WTC11 (cell line): Measurements from ENCODE around the gene SLC22A15. TPM values are rescaled to one million over a fixed set of nuclear protein-coding genes. Genes with fewer than 3 reads are reported as not detected.

Experiments used
- ATAC-seq: fragments of 200-7000 bp; cut with Tn5 transposase; 2 replicates; pipeline ENCODE4 v1.10.0; 2021; ENCODE audit warnings: mild to moderate bottlenecking, moderate library complexity
- CTCF ChIA-PET: fragments of 300-600 bp; sonication (Branson Sonifier 250); formaldehyde crosslinking; loops from one replicate; lab custom pipeline; 2021; ENCODE audit warnings: antibody characterized with exemption; lab: Charles Lee
- POLR2A ChIA-PET: fragments of 350-600 bp; sonication (Branson Sonifier 250); formaldehyde crosslinking; loops from one replicate; lab custom pipeline; 2021; ENCODE audit warnings: antibody characterized with exemption; lab: Charles Lee
- DNase-seq: peaks from one replicate; pipeline ENCODE4 v3.0.0; 2021; ENCODE audit warnings: low spot score
- H3K27ac Mint-ChIP-seq: 2 replicates; pipeline ENCODE4 v1.8.0; 2021; ENCODE audit warnings: mixed read lengths
- H3K27me3 Mint-ChIP-seq: 2 replicates; pipeline ENCODE4 v1.8.0; 2021; ENCODE audit warnings: low read depth, mild to moderate bottlenecking, moderate library complexity, mixed read lengths
- H3K36me3 Mint-ChIP-seq: 2 replicates; pipeline ENCODE4 v1.8.0; 2021; ENCODE audit warnings: mixed read lengths
- H3K4me1 Mint-ChIP-seq: 2 replicates; pipeline ENCODE4 v1.8.0; 2022; ENCODE audit warnings: mixed read lengths
- H3K4me3 Mint-ChIP-seq: 2 replicates; pipeline ENCODE4 v1.8.0; 2021; ENCODE audit warnings: mild to moderate bottlenecking, moderate library complexity, mixed read lengths
- H3K9me3 Mint-ChIP-seq: 2 replicates; pipeline ENCODE4 v1.8.0; 2021; ENCODE audit warnings: mixed read lengths
- ATF1 ChIP-seq: sonication (generic); formaldehyde crosslinking; IDR thresholded peaks from 2 replicates; pipeline ENCODE4 v1.8.1; 2023; ENCODE audit warnings: mild to moderate bottlenecking, moderate library complexity, missing genetic modification reagents
- HMGA2 ChIP-seq: fragments of 250-450 bp; sonication (Bioruptor Pico); IDR thresholded peaks from 2 replicates; pipeline ENCODE4 v1.4.0; 2021; ENCODE audit warnings: mild to moderate bottlenecking, moderate library complexity
- MXD4 ChIP-seq: fragments of 250-450 bp; sonication (Bioruptor Pico); IDR thresholded peaks from 2 replicates; pipeline ENCODE4 v1.8.0; 2021; ENCODE audit warnings: mild to moderate bottlenecking, moderate library complexity, borderline replicate concordance
- NR2C2 ChIP-seq: sonication (generic); formaldehyde crosslinking; IDR thresholded peaks from 2 replicates; pipeline ENCODE4 v1.8.0; 2022; ENCODE audit warnings: mild to moderate bottlenecking, missing genetic modification reagents
- RELA ChIP-seq: sonication (generic); formaldehyde crosslinking; IDR thresholded peaks from 2 replicates; pipeline ENCODE4 v1.8.1; 2022; ENCODE audit warnings: missing genetic modification reagents, mild to moderate bottlenecking, borderline replicate concordance
- SOX15 ChIP-seq: fragments of 250-450 bp; sonication (Bioruptor Pico); IDR thresholded peaks from 2 replicates; pipeline ENCODE4 v1.9.0; 2021; ENCODE audit warnings: mild to moderate bottlenecking
- TEAD4 ChIP-seq: sonication (generic); formaldehyde crosslinking; IDR thresholded peaks from 2 replicates; pipeline ENCODE4 v1.8.0; 2022; ENCODE audit warnings: mild to moderate bottlenecking, missing genetic modification reagents
- TP53 ChIP-seq: sonication (generic); formaldehyde crosslinking; IDR thresholded peaks from 2 replicates; pipeline ENCODE4 v1.8.1; 2023; ENCODE audit warnings: mild to moderate bottlenecking, missing genetic modification reagents
- total RNA-seq: library from RNA; stranded (reverse); gene quantifications from 3 replicates; pipeline ENCODE4 v1.2.3, GENCODE V29; 2021
- TF ChIP-seq, protein P1 (sequence below): sonication (generic); formaldehyde crosslinking; IDR thresholded peaks from 2 replicates; pipeline ENCODE4 v1.8.0; 2022; ENCODE audit warnings: mild to moderate bottlenecking, missing genetic modification reagents
- TF ChIP-seq, protein P2 (sequence below): fragments of 250-450 bp; sonication (Bioruptor Pico); IDR thresholded peaks from 2 replicates; pipeline ENCODE4 v1.9.0; 2021; ENCODE audit warnings: mild to moderate bottlenecking
- TF ChIP-seq, protein P3 (sequence below): fragments of 250-450 bp; sonication (Bioruptor Pico); IDR thresholded peaks from 2 replicates; pipeline ENCODE4 v1.9.0; 2021; ENCODE audit warnings: mild to moderate bottlenecking
- TF ChIP-seq, protein P4 (sequence below): sonication (generic); formaldehyde crosslinking; IDR thresholded peaks from 2 replicates; pipeline ENCODE4 v1.8.1; 2022; ENCODE audit warnings: missing genetic modification reagents, borderline replicate concordance
- TF ChIP-seq, protein P5 (sequence below): sonication (generic); formaldehyde crosslinking; IDR thresholded peaks from 2 replicates; pipeline ENCODE4 v1.8.1; 2022; ENCODE audit warnings: low read depth, missing genetic modification reagents, borderline replicate concordance
- TF ChIP-seq, protein P6 (sequence below): sonication (generic); formaldehyde crosslinking; IDR thresholded peaks from 2 replicates; pipeline ENCODE4 v1.8.0; 2023; ENCODE audit warnings: mild to moderate bottlenecking, missing genetic modification reagents

The SLC22A15 gene
- total RNA-seq, 1 experiment from 2014 or later = 4.5 TPM

DNA sequence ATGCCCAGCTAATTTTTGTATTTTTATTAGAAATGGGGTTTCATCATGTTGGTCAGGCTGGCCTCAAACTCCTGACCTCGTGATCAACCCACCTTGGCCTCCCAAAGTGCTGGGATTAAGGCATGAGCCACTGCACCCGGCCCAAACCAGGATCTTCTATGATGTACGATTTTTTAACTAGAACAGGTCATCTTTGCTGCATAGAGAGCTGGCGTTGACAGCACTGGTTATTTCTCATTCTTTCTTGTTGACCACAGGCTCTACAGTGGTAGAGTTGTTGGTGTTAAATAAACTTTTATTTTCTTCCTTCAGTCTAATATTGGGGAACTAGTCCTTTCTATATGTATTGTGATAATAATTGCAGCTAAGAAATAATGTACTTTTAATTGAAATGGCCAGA is 131.1 kb downstream of the SLC22A15 start:
- H3K4me3 Mint-ChIP-seq = no peak overlapping the region
- peaks cover 9% of the 10 kb centered on the region; the same call in 1 of the 2 replicates for H3K4me1 Mint-ChIP-seq
- no peak for TF ChIP-seq ATF1 (CRISPR knock-in tag)
- no peak for DNase-seq
- no peak overlapping the region for H3K27ac Mint-ChIP-seq
- ATAC-seq = no peak
- no peaks in the 10 kb centered on the region for H3K27me3 Mint-ChIP-seq
- H3K9me3 Mint-ChIP-seq = no peaks in the 10 kb centered on the region
- no peaks in the 10 kb centered on the region for H3K36me3 Mint-ChIP-seq
- CTCF ChIA-PET = no interaction called here
- POLR2A ChIA-PET = no interaction called here

DNA sequence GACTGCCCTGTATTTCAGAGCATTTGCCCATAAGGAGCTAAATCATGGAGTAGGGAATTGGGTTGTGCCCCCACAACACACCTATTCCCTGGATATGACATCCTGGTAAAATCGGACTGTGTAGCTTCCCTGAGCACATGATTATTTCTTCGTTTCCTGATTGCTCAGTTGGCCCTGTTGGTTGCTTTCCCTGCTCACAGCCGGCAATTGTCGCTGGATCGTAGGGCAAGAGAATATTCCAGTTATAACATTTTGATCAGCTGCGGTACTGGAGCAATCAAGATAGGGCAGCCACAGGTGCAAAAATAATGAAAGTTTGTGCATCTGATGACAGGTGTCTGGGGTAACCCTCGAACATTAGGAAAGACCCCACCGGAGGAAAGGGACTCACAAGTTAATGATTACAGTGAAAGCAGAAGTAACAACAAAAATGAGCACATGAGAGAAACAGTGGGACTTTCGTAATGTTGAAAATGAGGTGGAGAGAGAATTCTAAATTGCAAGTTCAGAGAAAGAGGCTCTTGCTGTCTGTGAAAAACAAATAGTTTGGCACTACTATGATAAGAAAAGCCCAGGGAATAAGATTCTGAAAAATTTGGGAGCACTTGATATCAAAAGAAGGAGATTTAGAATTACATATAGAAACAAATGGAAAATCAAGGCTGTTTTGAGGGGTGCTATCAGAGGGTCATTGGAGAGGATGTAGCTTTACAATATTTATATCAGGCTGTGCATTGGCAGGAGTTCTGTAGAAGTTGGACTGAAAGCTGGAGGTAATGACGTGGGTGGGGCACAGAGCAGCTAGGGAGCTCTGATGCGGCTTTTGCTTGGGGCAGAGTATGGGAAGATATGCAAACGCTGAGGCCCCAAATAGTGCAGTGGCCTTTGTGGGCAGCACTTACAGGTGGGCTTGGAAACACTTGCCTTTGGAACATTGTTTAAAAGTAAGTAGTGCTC is 134.5 kb downstream of the SLC22A15 start, which contains the start of gene MAB21L3:
Gene MAB21L3 (plus strand): TSS at position 833 of the 957 bp plus-strand sequence. CDS start 1,217 bp downstream, outside the sequence.
- TF ChIP-seq, protein P1, sequence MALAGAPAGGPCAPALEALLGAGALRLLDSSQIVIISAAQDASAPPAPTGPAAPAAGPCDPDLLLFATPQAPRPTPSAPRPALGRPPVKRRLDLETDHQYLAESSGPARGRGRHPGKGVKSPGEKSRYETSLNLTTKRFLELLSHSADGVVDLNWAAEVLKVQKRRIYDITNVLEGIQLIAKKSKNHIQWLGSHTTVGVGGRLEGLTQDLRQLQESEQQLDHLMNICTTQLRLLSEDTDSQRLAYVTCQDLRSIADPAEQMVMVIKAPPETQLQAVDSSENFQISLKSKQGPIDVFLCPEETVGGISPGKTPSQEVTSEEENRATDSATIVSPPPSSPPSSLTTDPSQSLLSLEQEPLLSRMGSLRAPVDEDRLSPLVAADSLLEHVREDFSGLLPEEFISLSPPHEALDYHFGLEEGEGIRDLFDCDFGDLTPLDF = no peak
- TF ChIP-seq TEAD4 (CRISPR knock-in tag) (no peak), ATF1 (CRISPR knock-in tag) (no peak), SOX15 (CRISPR knock-in tag) (no peak)
- TF ChIP-seq, protein P2, sequence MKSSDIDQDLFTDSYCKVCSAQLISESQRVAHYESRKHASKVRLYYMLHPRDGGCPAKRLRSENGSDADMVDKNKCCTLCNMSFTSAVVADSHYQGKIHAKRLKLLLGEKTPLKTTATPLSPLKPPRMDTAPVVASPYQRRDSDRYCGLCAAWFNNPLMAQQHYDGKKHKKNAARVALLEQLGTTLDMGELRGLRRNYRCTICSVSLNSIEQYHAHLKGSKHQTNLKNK = no peak
- Mint-ChIP-seq H3K4me3 (no peak within 1 kb of the TSS), H3K36me3 (no peaks in the 10 kb centered on the region), H3K27ac (no peak within 1 kb of the TSS), H3K9me3 (no peaks in the 10 kb centered on the region), H3K4me1 (peaks cover 9% of the 10 kb centered on the region; the same call in 1 of the 2 replicates), H3K27me3 (no peaks in the 10 kb centered on the region)
- ChIA-PET POLR2A (no interaction called here), CTCF (interaction anchor here (1.0 kb wide), 1 partner anchor 404 kb away, joined by 5 read pairs; no protein-coding TSS in a partner anchor)
- DNase-seq (no peak), ATAC-seq (no peak)

DNA sequence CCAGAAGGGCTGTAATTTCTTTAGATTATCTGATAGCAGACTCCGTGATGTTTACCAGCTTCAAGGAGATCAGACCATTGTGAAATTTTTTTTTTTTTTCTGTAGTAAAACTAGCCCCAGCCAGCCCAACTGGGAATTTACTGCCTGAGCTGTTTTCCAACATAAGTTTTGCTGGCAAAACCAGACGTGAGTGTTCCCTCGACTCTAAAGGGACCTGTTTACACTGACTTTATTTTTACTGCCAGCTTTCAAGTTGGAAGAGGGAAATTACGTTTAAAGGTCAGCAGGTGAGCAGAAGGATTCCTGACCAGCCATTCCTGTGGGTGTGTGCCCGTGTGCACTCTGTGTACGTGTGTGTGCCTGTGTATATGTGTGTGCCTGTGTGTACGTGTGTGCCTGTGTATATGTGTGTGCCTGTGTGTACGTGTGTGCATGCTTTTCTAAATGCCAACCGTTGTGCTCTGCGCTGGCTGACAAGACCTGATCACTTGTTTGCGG is 135.3 kb downstream of the SLC22A15 start:
- H3K4me1 Mint-ChIP-seq = peaks cover 9% of the 10 kb centered on the region; the same call in 1 of the 2 replicates
- POLR2A ChIA-PET = no interaction called here
- DNase-seq (no peak), ATAC-seq (no peak)
- CTCF ChIA-PET = interaction anchor here (0.6 kb wide), 1 partner anchor 28 kb away, joined by 4 read pairs; no protein-coding TSS in a partner anchor
- H3K27me3 Mint-ChIP-seq = no peaks in the 10 kb centered on the region
- no peaks in the 10 kb centered on the region for H3K36me3 Mint-ChIP-seq
- no peak overlapping the region for H3K27ac Mint-ChIP-seq
- no peak overlapping the region for H3K4me3 Mint-ChIP-seq
- no peaks in the 10 kb centered on the region for H3K9me3 Mint-ChIP-seq
- TF ChIP-seq MXD4 (CRISPR knock-in tag) = no peak
- no peak for TF ChIP-seq NR2C2 (CRISPR knock-in tag)
- TF ChIP-seq, protein P1 = no peak
- TF ChIP-seq, protein P2 = no peak
- TF ChIP-seq TEAD4 (CRISPR knock-in tag) = no peak
- TF ChIP-seq, protein P3, sequence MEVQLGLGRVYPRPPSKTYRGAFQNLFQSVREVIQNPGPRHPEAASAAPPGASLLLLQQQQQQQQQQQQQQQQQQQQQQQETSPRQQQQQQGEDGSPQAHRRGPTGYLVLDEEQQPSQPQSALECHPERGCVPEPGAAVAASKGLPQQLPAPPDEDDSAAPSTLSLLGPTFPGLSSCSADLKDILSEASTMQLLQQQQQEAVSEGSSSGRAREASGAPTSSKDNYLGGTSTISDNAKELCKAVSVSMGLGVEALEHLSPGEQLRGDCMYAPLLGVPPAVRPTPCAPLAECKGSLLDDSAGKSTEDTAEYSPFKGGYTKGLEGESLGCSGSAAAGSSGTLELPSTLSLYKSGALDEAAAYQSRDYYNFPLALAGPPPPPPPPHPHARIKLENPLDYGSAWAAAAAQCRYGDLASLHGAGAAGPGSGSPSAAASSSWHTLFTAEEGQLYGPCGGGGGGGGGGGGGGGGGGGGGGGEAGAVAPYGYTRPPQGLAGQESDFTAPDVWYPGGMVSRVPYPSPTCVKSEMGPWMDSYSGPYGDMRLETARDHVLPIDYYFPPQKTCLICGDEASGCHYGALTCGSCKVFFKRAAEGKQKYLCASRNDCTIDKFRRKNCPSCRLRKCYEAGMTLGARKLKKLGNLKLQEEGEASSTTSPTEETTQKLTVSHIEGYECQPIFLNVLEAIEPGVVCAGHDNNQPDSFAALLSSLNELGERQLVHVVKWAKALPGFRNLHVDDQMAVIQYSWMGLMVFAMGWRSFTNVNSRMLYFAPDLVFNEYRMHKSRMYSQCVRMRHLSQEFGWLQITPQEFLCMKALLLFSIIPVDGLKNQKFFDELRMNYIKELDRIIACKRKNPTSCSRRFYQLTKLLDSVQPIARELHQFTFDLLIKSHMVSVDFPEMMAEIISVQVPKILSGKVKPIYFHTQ (CRISPR knock-in tag) = no peak
- TF ChIP-seq, protein P4, sequence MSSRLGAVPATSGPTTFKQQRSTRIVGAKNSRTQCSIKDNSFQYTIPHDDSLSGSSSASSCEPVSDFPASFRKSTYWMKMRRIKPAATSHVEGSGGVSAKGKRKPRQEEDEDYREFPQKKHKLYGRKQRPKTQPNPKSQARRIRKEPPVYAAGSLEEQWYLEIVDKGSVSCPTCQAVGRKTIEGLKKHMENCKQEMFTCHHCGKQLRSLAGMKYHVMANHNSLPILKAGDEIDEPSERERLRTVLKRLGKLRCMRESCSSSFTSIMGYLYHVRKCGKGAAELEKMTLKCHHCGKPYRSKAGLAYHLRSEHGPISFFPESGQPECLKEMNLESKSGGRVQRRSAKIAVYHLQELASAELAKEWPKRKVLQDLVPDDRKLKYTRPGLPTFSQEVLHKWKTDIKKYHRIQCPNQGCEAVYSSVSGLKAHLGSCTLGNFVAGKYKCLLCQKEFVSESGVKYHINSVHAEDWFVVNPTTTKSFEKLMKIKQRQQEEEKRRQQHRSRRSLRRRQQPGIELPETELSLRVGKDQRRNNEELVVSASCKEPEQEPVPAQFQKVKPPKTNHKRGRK (CRISPR knock-in tag) = no peak
- TF ChIP-seq, protein P5, sequence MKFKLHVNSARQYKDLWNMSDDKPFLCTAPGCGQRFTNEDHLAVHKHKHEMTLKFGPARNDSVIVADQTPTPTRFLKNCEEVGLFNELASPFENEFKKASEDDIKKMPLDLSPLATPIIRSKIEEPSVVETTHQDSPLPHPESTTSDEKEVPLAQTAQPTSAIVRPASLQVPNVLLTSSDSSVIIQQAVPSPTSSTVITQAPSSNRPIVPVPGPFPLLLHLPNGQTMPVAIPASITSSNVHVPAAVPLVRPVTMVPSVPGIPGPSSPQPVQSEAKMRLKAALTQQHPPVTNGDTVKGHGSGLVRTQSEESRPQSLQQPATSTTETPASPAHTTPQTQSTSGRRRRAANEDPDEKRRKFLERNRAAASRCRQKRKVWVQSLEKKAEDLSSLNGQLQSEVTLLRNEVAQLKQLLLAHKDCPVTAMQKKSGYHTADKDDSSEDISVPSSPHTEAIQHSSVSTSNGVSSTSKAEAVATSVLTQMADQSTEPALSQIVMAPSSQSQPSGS = no peak
- TF ChIP-seq TP53 (CRISPR knock-in tag) = no peak
- TF ChIP-seq, protein P6, sequence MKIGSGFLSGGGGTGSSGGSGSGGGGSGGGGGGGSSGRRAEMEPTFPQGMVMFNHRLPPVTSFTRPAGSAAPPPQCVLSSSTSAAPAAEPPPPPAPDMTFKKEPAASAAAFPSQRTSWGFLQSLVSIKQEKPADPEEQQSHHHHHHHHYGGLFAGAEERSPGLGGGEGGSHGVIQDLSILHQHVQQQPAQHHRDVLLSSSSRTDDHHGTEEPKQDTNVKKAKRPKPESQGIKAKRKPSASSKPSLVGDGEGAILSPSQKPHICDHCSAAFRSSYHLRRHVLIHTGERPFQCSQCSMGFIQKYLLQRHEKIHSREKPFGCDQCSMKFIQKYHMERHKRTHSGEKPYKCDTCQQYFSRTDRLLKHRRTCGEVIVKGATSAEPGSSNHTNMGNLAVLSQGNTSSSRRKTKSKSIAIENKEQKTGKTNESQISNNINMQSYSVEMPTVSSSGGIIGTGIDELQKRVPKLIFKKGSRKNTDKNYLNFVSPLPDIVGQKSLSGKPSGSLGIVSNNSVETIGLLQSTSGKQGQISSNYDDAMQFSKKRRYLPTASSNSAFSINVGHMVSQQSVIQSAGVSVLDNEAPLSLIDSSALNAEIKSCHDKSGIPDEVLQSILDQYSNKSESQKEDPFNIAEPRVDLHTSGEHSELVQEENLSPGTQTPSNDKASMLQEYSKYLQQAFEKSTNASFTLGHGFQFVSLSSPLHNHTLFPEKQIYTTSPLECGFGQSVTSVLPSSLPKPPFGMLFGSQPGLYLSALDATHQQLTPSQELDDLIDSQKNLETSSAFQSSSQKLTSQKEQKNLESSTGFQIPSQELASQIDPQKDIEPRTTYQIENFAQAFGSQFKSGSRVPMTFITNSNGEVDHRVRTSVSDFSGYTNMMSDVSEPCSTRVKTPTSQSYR (CRISPR knock-in tag) = no peak
- no peak for TF ChIP-seq RELA (CRISPR knock-in tag)
- no peak for TF ChIP-seq HMGA2 (CRISPR knock-in tag)
